HCT116 (cell line): Measurements from ENCODE around the gene ARPP21. TPM values are rescaled to one million over a fixed set of nuclear protein-coding genes. Genes with fewer than 3 reads are reported as not detected.

Experiments used
- CBX3 ChIP-seq: IDR thresholded peaks from 2 replicates; pipeline ENCODE4 v1.6.1; 2012; ENCODE audit warnings: low read depth
- EGR1 ChIP-seq: IDR thresholded peaks from 2 replicates; pipeline ENCODE4 v1.6.1; 2012; ENCODE audit warnings: low read depth
- ELF1 ChIP-seq: IDR thresholded peaks from 2 replicates; pipeline ENCODE4 v1.6.1; 2012; ENCODE audit warnings: low read depth, borderline replicate concordance
- JUND ChIP-seq: IDR thresholded peaks from 2 replicates; pipeline ENCODE4 v1.6.1; 2012
- POLR2A ChIP-seq: IDR thresholded peaks from 2 replicates; pipeline ENCODE4 v1.7.0; 2011; ENCODE audit warnings: borderline replicate concordance; ENCODE audit not compliant: insufficient read depth, insufficient read length; ENCODE audit errors: extremely low read depth
- POLR2AphosphoS5 ChIP-seq: IDR thresholded peaks from 2 replicates; pipeline ENCODE4 v1.6.1; 2011; ENCODE audit warnings: mild to moderate bottlenecking, low read depth, low read length, moderate library complexity
- RAD21 ChIP-seq: IDR thresholded peaks from 2 replicates; pipeline ENCODE4 v1.6.1; 2012; ENCODE audit warnings: low read depth, mild to moderate bottlenecking
- SIN3A ChIP-seq: IDR thresholded peaks from 2 replicates; pipeline ENCODE4 v1.6.1; 2012; ENCODE audit warnings: low read depth
- SP1 ChIP-seq: IDR thresholded peaks from 2 replicates; pipeline ENCODE4 v1.6.1; 2012; ENCODE audit warnings: low read depth
- SRF ChIP-seq: IDR thresholded peaks from 2 replicates; pipeline ENCODE4 v1.6.1; 2012; ENCODE audit warnings: low read depth
- microRNA-seq: library from miRNA; unstranded; fragments of <30 nt; microRNA quantifications from one replicate; pipeline ENCODE4, GENCODE V29; 2016; ENCODE audit warnings: borderline number of aligned reads
- total RNA-seq: library from RNA; stranded (reverse); gene quantifications from one replicate; pipeline ENCODE4 v1.2.1, GENCODE V29; 2021; ENCODE audit not compliant: unreplicated experiment

Gene ARPP21
- total RNA-seq, 1 experiment from 2014 or later: not detected

- TF ChIP-seq SP1 (no peak), RAD21 (no peak), CBX3 (no peak), JUND (no peak), ELF1 (no peak), POLR2AphosphoS5 (no peak), SIN3A (no peak), SRF (no peak), EGR1 (no peak), POLR2A (no peak)
These were observed 192.8 kb downstream of the ARPP21 start (continued) for GRCh38 chr3:35832140-35832571.

Small RNA genes lying within 50 kb of the gene (microRNA-seq; reads per million reads assigned to microRNA genes)
- gene MIR128-2: 6.8 reads per million, percentile 17 among the genes with 10 or more reads in this experiment
